ENCODE measurements around the gene TMEFF2. TPM values are rescaled to one million over a fixed set of nuclear protein-coding genes. Genes with fewer than 3 reads are reported as not detected.

Gene TMEFF2
- total RNA-seq, 1 donor from 2014 or later, result 23.9 TPM

DNA sequence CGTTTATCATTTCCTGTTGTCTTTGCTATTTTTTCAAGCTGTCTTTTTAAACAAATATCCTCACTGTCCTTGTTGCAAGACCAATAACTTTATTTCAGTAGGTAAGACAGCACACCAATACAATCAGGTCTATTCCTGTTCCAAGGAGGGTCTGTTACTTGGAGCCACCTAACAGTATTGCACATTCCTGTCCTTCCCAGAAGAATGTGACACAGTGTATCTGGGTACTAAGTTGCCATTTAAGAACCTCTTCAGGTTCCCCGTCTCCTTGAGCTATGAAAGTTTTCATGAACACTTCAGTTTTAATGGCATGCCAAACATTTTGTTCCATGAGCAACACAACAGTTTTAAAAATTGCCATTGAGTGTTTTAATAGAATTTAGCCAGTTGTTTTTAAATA lies 209.0 kb downstream of the TMEFF2 start:
- DNase-seq, result no peak
- Mint-ChIP-seq H3K4me3 (ENCODE audit: unreplicated experiment) (no peak overlapping the region), H3K4me1 (ENCODE audit: low read depth, unreplicated experiment) (peaks cover 5% of the 10 kb centered on the region), H3K36me3 (ENCODE audit: unreplicated experiment) (no peaks in the 10 kb centered on the region), H3K27me3 (ENCODE audit: unreplicated experiment) (no peaks in the 10 kb centered on the region), H3K9me3 (ENCODE audit: unreplicated experiment) (no peaks in the 10 kb centered on the region), H3K27ac (ENCODE audit: unreplicated experiment) (no peak overlapping the region)
- TF ChIP-seq, protein P1, sequence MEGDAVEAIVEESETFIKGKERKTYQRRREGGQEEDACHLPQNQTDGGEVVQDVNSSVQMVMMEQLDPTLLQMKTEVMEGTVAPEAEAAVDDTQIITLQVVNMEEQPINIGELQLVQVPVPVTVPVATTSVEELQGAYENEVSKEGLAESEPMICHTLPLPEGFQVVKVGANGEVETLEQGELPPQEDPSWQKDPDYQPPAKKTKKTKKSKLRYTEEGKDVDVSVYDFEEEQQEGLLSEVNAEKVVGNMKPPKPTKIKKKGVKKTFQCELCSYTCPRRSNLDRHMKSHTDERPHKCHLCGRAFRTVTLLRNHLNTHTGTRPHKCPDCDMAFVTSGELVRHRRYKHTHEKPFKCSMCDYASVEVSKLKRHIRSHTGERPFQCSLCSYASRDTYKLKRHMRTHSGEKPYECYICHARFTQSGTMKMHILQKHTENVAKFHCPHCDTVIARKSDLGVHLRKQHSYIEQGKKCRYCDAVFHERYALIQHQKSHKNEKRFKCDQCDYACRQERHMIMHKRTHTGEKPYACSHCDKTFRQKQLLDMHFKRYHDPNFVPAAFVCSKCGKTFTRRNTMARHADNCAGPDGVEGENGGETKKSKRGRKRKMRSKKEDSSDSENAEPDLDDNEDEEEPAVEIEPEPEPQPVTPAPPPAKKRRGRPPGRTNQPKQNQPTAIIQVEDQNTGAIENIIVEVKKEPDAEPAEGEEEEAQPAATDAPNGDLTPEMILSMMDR (IDR thresholded peaks at IDR 0.05; ENCODE audit: partially characterized antibody, unreplicated experiment), result no peak

GRCh38 chr2:191983591-191983990 lies 211.1 kb downstream of the TMEFF2 start:
- Mint-ChIP-seq H3K4me3 (ENCODE audit: unreplicated experiment) (no peak overlapping the region), H3K36me3 (ENCODE audit: unreplicated experiment) (no peaks in the 10 kb centered on the region), H3K27me3 (ENCODE audit: unreplicated experiment) (no peaks in the 10 kb centered on the region), H3K9me3 (ENCODE audit: unreplicated experiment) (no peaks in the 10 kb centered on the region), H3K4me1 (ENCODE audit: low read depth, unreplicated experiment) (peaks cover 5% of the 10 kb centered on the region), H3K27ac (ENCODE audit: unreplicated experiment) (no peak overlapping the region)
- no peak for DNase-seq
- TF ChIP-seq, protein P1 (IDR thresholded peaks at IDR 0.05; ENCODE audit: partially characterized antibody, unreplicated experiment), result no peak

DNA sequence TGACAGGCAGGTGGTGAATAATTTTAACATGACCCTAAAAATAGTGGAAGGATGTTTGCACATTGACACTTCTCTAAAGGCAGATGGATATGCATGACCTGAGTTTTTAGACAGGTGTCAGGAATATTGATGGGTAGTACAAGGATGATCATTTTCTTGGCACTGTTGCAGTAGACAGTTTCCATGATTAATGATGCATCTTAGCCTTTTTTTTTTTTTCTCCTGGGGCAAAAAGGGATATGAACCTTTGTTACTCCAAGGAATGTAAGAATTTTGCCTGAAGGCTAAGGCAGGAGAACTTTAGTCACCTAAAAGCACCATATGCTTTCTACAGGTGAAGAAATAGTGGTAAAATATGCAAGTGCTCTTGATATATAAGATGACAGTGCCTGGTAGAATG lies 211.5 kb downstream of the TMEFF2 start:
- no peak for DNase-seq
- Mint-ChIP-seq H3K4me1 (ENCODE audit: low read depth, unreplicated experiment) (peaks cover 5% of the 10 kb centered on the region), H3K4me3 (ENCODE audit: unreplicated experiment) (no peak overlapping the region), H3K27ac (ENCODE audit: unreplicated experiment) (no peak overlapping the region), H3K36me3 (ENCODE audit: unreplicated experiment) (no peaks in the 10 kb centered on the region), H3K9me3 (ENCODE audit: unreplicated experiment) (no peaks in the 10 kb centered on the region), H3K27me3 (ENCODE audit: unreplicated experiment) (no peaks in the 10 kb centered on the region)
- TF ChIP-seq, protein P1 (IDR thresholded peaks at IDR 0.05; ENCODE audit: partially characterized antibody, unreplicated experiment), result no peak

GRCh38 chr2:191981706-191982105 lies 213.0 kb downstream of the TMEFF2 start:
- Mint-ChIP-seq H3K4me3 (ENCODE audit: unreplicated experiment) (no peak overlapping the region), H3K9me3 (ENCODE audit: unreplicated experiment) (no peaks in the 10 kb centered on the region), H3K27me3 (ENCODE audit: unreplicated experiment) (no peaks in the 10 kb centered on the region), H3K36me3 (ENCODE audit: unreplicated experiment) (no peaks in the 10 kb centered on the region), H3K27ac (ENCODE audit: unreplicated experiment) (no peak overlapping the region), H3K4me1 (ENCODE audit: low read depth, unreplicated experiment) (peaks cover 5% of the 10 kb centered on the region)
- no peak for DNase-seq
- TF ChIP-seq, protein P1 (IDR thresholded peaks at IDR 0.05; ENCODE audit: partially characterized antibody, unreplicated experiment), result no peak

- Mint-ChIP-seq H3K9me3 (ENCODE audit: unreplicated experiment) (no peaks in the 10 kb centered on the region), H3K4me1 (ENCODE audit: low read depth, unreplicated experiment) (peaks cover 5% of the 10 kb centered on the region), H3K4me3 (ENCODE audit: unreplicated experiment) (no peak overlapping the region), H3K27me3 (ENCODE audit: unreplicated experiment) (no peaks in the 10 kb centered on the region), H3K36me3 (ENCODE audit: unreplicated experiment) (no peaks in the 10 kb centered on the region), H3K27ac (ENCODE audit: unreplicated experiment) (no peak overlapping the region)
- no peak for DNase-seq
- TF ChIP-seq, protein P1 (IDR thresholded peaks at IDR 0.05; ENCODE audit: partially characterized antibody, unreplicated experiment), result no peak
Observed at GRCh38 chr2:191980483-191980882, 214.2 kb downstream of the TMEFF2 start.

Measured in glutamatergic neuron (in vitro differentiated cells).